Activated gamma-delta T cell treated with anti-CD3 and anti-CD28 coated beads, Interleukin-2, amount 50 U/mL, for 16 hours (primary cell): ENCODE data around the gene UNC13B.
"Not testable (repeated sequence)": the region's sequence is repeated elsewhere in the genome, so short reads cannot be mapped to it uniquely, and the experiment has no call there.

Experiments
- DNase-seq: peaks from one replicate; pipeline ENCODE4 v3.0.0-alpha.2; 2020; ENCODE audit warnings: low read depth

UNC13B gene

GRCh38 chr9:35161713-35162604 lies at the start of gene UNC13B:
UNC13B (plus strand) TSS chr9:35162009; CDS start chr9:35162284, 275 bp downstream.
- DNase-seq = peak; percentile 41

DNA sequence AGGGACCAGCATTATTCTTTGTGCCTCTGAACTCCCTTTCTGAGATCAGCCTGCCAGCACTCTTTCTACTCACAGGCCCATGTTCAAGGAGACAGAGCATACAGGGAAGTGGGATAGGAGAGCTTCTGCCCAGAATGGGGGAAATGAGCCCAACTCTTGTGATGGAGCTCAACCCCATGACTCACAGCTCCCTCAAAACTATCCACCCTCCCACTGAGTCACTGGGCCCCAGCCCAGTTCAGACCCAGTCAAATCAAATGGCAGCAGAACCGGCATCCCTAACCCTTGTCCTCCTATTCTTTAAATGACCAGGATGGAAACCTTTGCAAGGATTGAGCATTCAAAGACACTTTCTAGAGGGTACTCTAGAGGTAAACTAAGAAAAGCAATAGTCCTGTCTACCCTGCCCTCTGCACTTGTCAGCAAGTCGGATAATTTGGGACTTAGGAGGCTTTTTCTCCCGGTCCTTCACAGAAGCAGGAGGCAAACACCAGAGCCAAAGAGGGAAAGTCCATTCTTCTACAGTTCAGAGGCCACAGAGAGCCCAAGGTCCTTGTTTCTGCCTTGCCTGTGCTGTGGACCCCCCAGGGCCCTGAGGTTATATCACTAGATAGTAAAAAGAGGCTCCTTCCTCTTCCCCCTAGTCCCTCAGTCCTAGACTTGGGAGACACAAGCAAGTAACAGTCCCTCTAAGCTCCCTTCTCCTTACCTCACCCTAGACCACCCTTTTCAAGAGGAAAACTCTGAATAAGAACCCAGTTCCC lies 49.4 kb upstream of the UNC13B start:
- DNase-seq = no peak

GRCh38 chr9:35114113-35114839 lies 47.5 kb upstream of the UNC13B start:
- peak; percentile 29 for DNase-seq

GRCh38 chr9:35114840-35115628 lies 46.8 kb upstream of the UNC13B start:
- no peak for DNase-seq

GRCh38 chr9:35115680-35116538 lies 45.9 kb upstream of the UNC13B start, which contains the start of gene ATOSB:
ATOSB (minus strand) TSS chr9:35115862; CDS start chr9:35108274, 7,588 bp downstream.
- DNase-seq = peak; percentile 90

DNA sequence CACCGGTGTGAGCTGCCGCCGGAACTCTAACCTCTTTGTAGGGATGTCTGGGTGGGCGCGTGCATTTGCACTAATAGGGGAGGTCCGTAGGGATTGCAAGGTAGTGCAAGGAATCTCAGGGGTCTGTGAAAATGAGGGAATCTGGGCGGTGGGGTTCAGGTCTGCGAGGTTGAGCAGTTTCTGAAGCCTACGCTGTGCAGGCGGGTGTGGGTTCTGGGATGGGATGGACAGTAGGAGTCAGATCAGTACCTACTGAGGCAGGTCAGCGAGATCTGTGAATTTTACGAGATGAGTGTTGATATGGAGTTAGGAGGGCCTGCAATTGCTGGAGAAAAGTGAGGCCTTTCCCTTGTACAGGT lies 45.3 kb upstream of the UNC13B start:
- DNase-seq = no peak

GRCh38 chr9:35116898-35117551 lies 44.8 kb upstream of the UNC13B start:
- DNase-seq = peak; percentile 81

DNA sequence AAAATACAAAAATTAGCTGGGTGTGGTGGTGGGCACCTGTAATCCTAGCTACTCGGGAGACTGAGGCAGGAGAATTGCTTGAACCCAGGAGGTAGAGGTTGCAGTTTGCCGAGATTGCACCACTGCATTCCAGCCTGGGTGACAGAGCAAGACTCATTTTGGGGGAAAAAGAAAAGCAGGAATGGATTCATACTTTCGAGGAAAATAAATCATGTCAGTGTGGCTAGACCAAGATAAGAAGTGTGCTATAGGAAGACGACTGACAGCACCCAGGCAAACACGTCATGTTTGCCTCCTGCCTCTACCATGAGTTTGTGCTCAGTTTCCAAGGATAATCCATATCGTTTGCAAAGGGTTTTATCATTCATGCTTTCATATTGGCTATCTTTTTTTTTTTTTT lies 26.9 kb upstream of the UNC13B start:
- no peak for DNase-seq

GRCh38 chr9:35135988-35136387 lies 25.8 kb upstream of the UNC13B start:
- DNase-seq = no peak

GRCh38 chr9:35136866-35137265 lies 24.9 kb upstream of the UNC13B start:
- DNase-seq = no peak

GRCh38 chr9:35140093-35140492 lies 21.7 kb upstream of the UNC13B start:
- DNase-seq = no peak

- no peak for DNase-seq
Measured at GRCh38 chr9:35142037-35142436, 19.8 kb upstream of the UNC13B start.

DNA sequence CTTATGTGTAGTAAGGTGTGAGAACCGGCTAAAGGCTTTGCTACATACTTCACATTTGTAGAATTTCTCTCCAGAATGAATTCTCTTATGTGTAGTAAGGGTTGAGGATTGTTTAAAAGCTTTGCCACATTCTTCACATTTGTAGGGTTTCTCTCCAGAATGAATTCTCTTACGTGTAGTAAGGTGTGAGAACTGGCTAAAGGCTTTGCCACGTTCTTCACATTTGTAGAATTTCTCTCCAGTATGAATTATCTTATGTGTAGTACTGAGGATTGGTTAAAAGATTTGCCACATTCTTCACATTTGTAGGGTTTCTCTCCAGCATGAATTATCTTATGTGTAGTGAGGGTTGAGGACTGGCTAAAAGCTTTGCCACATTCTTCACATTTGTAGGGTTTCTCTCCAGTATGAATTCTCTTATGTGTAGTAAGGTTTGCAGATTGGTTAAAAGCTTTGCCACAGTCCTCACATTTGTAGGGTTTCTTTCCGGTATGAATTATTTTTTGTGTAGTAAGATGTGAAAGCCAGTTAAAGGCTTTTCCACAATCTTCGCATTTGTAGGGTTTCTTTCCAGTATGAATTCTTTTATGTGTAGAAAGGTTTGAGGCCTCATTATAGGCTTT lies 13.8 kb upstream of the UNC13B start:
- not testable (repeated sequence) for DNase-seq

GRCh38 chr9:35152926-35153325 lies 8.9 kb upstream of the UNC13B start:
- DNase-seq = no peak

DNA sequence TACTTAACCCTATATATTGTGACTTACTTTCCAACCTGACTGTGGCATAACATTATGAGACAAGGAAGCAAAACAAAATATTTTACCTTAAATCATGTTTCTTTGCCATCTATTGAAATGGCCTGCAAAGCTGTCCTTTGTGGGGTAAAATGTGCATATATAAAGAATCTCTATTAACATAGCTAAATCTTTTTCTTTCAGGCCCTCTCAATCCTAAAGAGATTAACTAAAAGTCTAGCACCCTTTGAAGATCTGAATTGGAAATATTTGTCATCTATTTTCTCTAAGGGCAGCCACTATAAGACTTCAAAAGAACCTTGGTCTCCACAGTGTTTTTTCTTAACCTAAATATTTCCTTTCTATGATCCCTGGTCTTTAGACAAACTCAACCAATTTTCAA lies 5.0 kb upstream of the UNC13B start:
- no peak for DNase-seq

DNA sequence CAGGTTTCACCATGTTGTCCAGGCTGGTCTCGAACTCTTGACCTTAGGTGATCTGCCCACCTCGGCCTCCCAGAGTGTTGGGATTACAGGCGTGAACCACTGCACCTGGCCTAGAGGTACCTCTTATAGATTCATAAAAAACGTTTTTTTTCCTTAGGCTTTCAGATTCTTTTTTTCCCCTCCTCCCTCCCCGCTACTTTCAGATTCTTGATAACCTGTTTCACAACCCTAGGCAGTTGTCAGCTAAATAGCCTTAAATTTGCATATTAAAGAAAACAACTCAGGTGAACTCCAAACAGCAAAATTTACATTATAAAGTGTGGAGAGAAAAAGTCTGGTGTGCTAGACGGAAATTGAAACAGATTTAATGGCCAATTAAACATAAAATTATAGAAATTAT lies 4.0 kb upstream of the UNC13B start:
- not testable (repeated sequence) for DNase-seq

DNA sequence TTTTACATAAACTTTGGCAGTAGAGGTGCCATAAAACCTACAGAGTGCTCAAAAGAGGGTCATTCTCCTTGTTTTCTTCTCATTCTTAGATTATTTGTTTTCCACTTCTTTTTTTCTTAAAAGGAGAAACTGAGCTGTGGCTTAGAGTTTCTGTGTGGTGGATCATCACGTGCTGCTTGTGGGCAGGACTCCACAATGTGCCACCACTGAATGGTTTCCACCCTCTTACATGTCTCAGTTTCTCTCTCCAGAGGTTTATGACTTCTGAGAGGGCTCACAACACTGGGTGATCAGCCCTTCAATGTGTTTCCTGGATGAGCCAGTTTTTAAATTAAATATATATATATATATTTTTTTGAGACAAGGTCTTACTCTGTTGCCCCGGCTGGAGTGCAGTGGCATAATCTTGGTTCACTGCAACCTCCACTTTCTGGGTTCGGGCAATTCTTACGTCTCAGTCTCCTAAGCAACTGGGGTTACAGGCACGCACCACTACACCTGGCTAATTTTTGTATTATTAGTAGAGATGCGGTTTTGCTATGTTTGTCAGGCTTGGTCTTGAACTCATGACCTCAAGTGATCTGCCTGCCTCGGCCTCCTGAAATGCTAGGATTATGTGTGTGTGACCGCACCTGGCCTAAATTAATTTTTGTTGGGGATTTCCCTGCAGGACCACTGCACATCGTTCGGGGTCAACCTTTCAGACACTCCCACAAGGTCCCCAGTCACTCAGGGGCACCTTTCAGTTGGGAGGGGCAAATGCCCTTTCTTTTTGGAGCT lies 3.1 kb upstream of the UNC13B start:
- DNase-seq = no peak

GRCh38 chr9:35162605-35163315 lies 951 bp downstream of the UNC13B start:
- no peak for DNase-seq
